ENCODE data around the gene SCAPER.

Gene SCAPER

DNA sequence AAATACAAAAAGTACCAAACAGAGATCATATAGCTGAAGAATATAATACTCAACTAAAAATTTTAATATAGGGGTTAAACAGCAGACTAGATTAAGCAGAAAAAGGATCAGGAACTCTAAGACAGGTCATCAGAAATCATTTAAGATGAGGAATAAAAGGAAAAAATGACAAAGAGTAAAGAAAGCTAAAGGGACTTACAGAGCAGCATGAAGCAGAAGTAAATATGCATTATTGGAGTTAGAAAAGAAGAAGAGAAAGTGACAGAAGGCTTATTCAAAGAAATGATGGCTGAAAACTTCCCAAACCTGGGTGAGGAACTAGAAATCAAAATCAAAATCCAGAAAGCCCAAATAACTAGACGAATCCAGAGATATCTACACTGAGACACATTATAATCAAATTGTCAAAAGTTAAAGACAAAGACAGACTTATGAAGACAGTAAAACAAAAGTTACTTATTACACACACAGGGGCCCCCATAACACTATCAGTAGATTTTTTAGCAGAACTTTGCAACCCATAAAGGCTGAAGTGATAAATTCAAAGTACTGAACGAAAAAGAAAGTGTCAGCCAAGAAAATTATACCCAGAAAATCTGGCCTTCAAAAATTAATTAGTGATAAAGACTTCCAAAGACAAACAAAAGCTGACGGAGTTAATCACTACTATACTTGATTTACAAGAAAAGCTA, 95.6 kb downstream of the SCAPER start:
- Histone ChIP-seq H3K27me3 (ENCODE audit: insufficient read depth, poor library complexity, severe bottlenecking) (no peaks in the 10 kb centered on the region), H3K27ac (replicated peaks) (no peak overlapping the region), H3K4me3 (replicated peaks; ENCODE audit: insufficient read depth, low read length) (no peak overlapping the region)
- DNase-seq (ENCODE audit: low read depth in 1 of 2, low spot score in 1 of 2), result no peak
- TF ChIP-seq SPI1 (IDR thresholded peaks at IDR 0.05; ENCODE audit: borderline replicate concordance, low read depth) (no peak), GABPA (IDR thresholded peaks at IDR 0.05; ENCODE audit: low read depth) (no peak), POLR2AphosphoS5 (IDR thresholded peaks at IDR 0.05; ENCODE audit: low read depth) (no peak)
- TF ChIP-seq, protein P1, sequence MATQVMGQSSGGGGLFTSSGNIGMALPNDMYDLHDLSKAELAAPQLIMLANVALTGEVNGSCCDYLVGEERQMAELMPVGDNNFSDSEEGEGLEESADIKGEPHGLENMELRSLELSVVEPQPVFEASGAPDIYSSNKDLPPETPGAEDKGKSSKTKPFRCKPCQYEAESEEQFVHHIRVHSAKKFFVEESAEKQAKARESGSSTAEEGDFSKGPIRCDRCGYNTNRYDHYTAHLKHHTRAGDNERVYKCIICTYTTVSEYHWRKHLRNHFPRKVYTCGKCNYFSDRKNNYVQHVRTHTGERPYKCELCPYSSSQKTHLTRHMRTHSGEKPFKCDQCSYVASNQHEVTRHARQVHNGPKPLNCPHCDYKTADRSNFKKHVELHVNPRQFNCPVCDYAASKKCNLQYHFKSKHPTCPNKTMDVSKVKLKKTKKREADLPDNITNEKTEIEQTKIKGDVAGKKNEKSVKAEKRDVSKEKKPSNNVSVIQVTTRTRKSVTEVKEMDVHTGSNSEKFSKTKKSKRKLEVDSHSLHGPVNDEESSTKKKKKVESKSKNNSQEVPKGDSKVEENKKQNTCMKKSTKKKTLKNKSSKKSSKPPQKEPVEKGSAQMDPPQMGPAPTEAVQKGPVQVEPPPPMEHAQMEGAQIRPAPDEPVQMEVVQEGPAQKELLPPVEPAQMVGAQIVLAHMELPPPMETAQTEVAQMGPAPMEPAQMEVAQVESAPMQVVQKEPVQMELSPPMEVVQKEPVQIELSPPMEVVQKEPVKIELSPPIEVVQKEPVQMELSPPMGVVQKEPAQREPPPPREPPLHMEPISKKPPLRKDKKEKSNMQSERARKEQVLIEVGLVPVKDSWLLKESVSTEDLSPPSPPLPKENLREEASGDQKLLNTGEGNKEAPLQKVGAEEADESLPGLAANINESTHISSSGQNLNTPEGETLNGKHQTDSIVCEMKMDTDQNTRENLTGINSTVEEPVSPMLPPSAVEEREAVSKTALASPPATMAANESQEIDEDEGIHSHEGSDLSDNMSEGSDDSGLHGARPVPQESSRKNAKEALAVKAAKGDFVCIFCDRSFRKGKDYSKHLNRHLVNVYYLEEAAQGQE (IDR thresholded peaks at IDR 0.05; ENCODE audit: insufficient replicate concordance, low read depth), result no peak
- TF ChIP-seq, protein P2, sequence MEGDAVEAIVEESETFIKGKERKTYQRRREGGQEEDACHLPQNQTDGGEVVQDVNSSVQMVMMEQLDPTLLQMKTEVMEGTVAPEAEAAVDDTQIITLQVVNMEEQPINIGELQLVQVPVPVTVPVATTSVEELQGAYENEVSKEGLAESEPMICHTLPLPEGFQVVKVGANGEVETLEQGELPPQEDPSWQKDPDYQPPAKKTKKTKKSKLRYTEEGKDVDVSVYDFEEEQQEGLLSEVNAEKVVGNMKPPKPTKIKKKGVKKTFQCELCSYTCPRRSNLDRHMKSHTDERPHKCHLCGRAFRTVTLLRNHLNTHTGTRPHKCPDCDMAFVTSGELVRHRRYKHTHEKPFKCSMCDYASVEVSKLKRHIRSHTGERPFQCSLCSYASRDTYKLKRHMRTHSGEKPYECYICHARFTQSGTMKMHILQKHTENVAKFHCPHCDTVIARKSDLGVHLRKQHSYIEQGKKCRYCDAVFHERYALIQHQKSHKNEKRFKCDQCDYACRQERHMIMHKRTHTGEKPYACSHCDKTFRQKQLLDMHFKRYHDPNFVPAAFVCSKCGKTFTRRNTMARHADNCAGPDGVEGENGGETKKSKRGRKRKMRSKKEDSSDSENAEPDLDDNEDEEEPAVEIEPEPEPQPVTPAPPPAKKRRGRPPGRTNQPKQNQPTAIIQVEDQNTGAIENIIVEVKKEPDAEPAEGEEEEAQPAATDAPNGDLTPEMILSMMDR (IDR thresholded peaks at IDR 0.05; ENCODE audit: insufficient read depth, low read length), result no peak

DNA sequence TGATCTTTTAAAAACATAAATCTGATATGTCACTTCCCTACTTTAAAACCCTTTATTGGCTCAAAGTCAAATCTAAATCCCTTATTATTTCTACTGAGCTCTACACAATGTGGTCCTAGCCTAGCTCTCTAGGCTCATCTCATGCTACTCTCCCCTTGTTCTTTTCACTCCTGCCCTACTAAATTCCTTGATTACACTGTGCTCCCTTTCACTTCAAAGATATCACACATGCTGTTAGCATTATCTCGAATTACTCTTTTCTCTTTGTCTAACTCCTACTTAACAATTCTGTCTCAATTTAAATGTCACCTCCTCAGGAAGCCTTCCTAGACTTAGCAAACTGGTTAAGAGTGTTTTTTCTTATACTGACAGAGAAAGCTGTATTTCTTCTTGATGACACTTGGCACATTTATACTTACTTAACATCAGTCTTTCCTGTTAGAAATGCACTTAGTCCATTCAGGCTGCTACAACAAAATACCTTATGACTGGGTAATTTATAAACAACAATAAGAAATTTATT, 102.0 kb downstream of the SCAPER start:
- Histone ChIP-seq H3K4me3 (replicated peaks; ENCODE audit: insufficient read depth, low read length) (no peak overlapping the region), H3K27me3 (ENCODE audit: insufficient read depth, poor library complexity, severe bottlenecking) (no peaks in the 10 kb centered on the region), H3K27ac (replicated peaks) (no peak overlapping the region)
- DNase-seq (ENCODE audit: low read depth in 1 of 2, low spot score in 1 of 2), result no peak
- TF ChIP-seq POLR2AphosphoS5 (IDR thresholded peaks at IDR 0.05; ENCODE audit: low read depth) (no peak), SPI1 (IDR thresholded peaks at IDR 0.05; ENCODE audit: borderline replicate concordance, low read depth) (no peak), GABPA (IDR thresholded peaks at IDR 0.05; ENCODE audit: low read depth) (no peak)
- TF ChIP-seq, protein P1 (IDR thresholded peaks at IDR 0.05; ENCODE audit: insufficient replicate concordance, low read depth), result no peak
- TF ChIP-seq, protein P2 (IDR thresholded peaks at IDR 0.05; ENCODE audit: insufficient read depth, low read length), result no peak

DNA sequence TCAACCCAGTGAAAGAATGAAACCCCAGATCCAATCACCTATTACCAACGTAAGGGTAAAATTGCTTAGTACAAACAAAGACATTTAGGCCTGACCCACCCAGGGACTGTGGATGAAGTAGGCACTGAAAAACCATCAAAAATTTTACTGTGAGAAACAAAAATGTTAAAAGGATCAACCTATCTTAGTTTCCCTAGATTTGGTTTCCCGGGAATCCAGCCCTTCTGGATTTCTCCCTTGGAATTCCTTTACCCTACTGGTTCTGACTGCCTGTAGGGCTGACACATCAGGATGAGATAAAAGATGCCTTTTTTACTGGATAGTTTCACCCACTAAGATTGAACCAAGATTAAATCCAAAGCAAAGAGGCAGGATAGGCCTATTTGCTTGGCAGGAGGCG, 102.7 kb downstream of the SCAPER start:
- H3K27me3 ChIP-seq (ENCODE audit: insufficient read depth, poor library complexity, severe bottlenecking), result no peaks in the 10 kb centered on the region
- no peak overlapping the region for H3K4me3 ChIP-seq (replicated peaks; ENCODE audit: insufficient read depth, low read length)
- no peak for TF ChIP-seq POLR2AphosphoS5 (IDR thresholded peaks at IDR 0.05; ENCODE audit: low read depth)
- TF ChIP-seq, protein P1 (IDR thresholded peaks at IDR 0.05; ENCODE audit: insufficient replicate concordance, low read depth), result no peak
- TF ChIP-seq GABPA (IDR thresholded peaks at IDR 0.05; ENCODE audit: low read depth), result no peak
- TF ChIP-seq, protein P2 (IDR thresholded peaks at IDR 0.05; ENCODE audit: insufficient read depth, low read length), result no peak
- no peak for TF ChIP-seq SPI1 (IDR thresholded peaks at IDR 0.05; ENCODE audit: borderline replicate concordance, low read depth)
- no peak for DNase-seq (ENCODE audit: low read depth in 1 of 2, low spot score in 1 of 2)
- no peak overlapping the region for H3K27ac ChIP-seq (replicated peaks)

All from HL-60 (cell line).